Effector memory CD4-positive, alpha-beta T cell (primary cell): ENCODE results near the gene SGTA.

ENCODE experiments used
- DNase-seq, 3 donors: peaks; one replicate each; pipeline ENCODE4 v3.0.0-alpha.2; 2020
- H3K27ac ChIP-seq: 2 replicates; pipeline ENCODE4 v1.7.0; 2013; ENCODE audit warnings: mild to moderate bottlenecking, low read length, moderate library complexity; ENCODE audit not compliant: insufficient read depth, poor library complexity, severe bottlenecking
- H3K27me3 ChIP-seq: replicated peaks from 2 replicates; pipeline ENCODE4 v1.7.0; 2013; ENCODE audit warnings: mild to moderate bottlenecking, low read length; ENCODE audit not compliant: insufficient read depth, control insufficient read depth, poor library complexity, severe bottlenecking
- H3K36me3 ChIP-seq: 2 replicates; pipeline ENCODE4 v1.7.0; 2013; ENCODE audit warnings: mild to moderate bottlenecking, low read length, moderate library complexity; ENCODE audit not compliant: control insufficient read depth, insufficient read depth
- H3K4me1 ChIP-seq: 2 replicates; pipeline ENCODE4 v1.7.0; 2013; ENCODE audit warnings: low read length, mild to moderate bottlenecking; ENCODE audit not compliant: control insufficient read depth, insufficient read depth, poor library complexity, severe bottlenecking
- H3K4me3 ChIP-seq: 2 replicates; pipeline ENCODE4 v1.7.0; 2013; ENCODE audit warnings: low read length, low read depth, mild to moderate bottlenecking; ENCODE audit not compliant: insufficient read depth, poor library complexity, severe bottlenecking
- H3K9me3 ChIP-seq: 2 replicates; pipeline ENCODE4 v1.7.0; 2013; ENCODE audit warnings: mild to moderate bottlenecking, low read length, moderate library complexity; ENCODE audit not compliant: control insufficient read depth

SGTA gene

DNA sequence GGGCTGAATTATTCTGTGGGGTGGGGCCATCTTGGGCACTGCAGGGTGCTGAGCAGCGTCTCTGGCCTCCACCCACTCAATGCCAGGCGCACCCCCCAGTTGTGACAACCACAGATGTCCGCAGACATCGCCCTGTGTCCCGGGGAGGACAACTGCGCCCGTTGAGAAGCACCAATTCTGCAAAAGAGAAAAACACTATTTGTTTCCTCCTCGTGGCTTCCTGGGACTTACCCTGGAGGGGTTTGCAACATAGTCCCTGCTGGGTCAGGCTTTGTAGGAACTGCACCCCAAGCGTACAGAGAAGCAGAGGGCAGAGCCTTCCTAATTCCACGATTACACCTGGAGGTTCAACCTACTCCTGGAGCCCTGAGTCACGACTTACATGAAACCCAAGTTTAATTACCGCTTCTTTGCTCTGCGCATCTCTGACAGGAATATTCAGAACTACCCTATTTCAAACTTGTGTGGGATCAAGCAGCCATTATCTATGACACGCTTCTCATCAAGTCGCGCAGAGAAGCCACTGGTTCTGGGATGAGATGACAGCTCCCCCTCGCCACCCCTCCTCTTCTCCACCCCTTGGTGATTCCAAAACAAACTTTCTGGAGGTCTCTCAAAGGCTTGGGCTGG, 32.1 kb downstream of the SGTA start:
- Histone ChIP-seq H3K36me3 (peaks cover 17% of the 10 kb centered on the region), H3K27ac (no peak overlapping the region)

DNA sequence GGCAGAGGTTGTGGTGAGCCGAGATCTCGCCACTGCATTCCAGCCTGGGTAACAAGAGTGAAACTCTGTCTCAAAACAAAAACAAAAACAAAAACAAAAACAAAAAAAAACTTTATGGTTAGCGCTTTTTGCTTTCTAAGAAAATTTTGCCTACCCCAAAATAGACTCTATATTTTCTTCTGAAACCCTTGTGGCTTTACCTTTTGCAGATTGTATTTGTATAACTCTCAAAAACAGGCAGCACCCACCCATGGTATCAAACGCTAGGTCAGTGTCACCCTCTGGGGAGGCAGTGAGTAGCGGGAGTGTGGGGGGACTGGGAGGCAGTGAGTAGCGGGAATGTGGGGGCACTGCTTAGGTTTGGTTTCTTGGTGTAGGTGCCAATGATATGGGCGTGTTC, 35.7 kb downstream of the SGTA start:
- Histone ChIP-seq H3K36me3 (no peaks in the 10 kb centered on the region), H3K27me3 (no peaks in the 10 kb centered on the region), H3K27ac (no peak overlapping the region), H3K4me1 (peaks cover 2% of the 10 kb centered on the region), H3K9me3 (no peaks in the 10 kb centered on the region), H3K4me3 (no peak overlapping the region)
- DNase-seq, result no peak

More for the DNA sequence above, 32.1 kb downstream of the SGTA start:
- H3K4me1 ChIP-seq, result peaks cover 2% of the 10 kb centered on the region
- no peaks in the 10 kb centered on the region for H3K27me3 ChIP-seq
- no peaks in the 10 kb centered on the region for H3K9me3 ChIP-seq
- no peak for DNase-seq
- H3K4me3 ChIP-seq, result no peak overlapping the region

DNA sequence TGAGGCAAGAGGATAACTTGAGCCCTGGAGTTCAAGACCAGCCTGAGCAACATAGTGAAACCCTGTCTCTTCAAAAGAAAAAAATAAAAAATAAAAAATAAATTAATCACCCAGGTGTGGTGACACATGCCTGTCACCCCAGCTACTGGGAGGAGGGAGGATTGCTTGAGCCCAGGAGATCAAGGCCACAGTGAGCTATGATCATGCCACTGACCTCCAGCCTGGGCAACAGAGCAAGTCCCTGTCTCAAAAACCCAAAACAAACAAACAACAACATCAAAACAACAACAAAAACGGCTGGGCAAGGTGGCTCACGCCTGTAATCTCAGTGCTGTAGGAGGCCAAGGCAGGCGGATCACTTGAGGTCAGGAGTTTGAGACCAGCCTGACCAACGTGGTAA, 39.0 kb downstream of the SGTA start:
- H3K4me1 ChIP-seq, result peaks cover 6% of the 10 kb centered on the region
- H3K27me3 ChIP-seq, result no peaks in the 10 kb centered on the region
- no peak for DNase-seq

DNA sequence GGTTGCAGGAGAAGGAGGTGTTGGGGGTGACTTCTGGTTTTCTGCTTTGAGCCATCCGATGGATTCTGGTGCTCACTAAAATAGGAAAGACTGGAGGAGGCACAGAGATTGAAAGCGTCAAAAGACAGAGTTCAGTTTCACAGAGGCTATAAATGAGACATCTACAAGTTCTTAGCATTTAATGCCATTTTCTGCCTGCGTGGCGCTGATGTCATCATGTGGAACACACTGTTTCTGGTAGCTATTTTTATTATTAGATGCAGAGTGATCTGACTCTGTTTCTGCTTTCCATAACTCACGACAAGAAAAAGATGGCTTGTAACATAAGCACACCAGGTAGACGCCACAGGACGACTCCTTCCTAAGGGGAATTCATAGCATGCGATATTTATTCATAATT, 40.0 kb downstream of the SGTA start:
- Histone ChIP-seq H3K9me3 (no peaks in the 10 kb centered on the region), H3K4me1 (peaks cover 6% of the 10 kb centered on the region), H3K36me3 (no peaks in the 10 kb centered on the region), H3K27ac (no peak overlapping the region), H3K27me3 (no peaks in the 10 kb centered on the region), H3K4me3 (no peak overlapping the region)
- DNase-seq, result no peak

More for the DNA sequence above, 39.0 kb downstream of the SGTA start:
- Histone ChIP-seq H3K27ac (no peak overlapping the region), H3K9me3 (no peaks in the 10 kb centered on the region), H3K36me3 (no peaks in the 10 kb centered on the region), H3K4me3 (no peak overlapping the region)

DNA sequence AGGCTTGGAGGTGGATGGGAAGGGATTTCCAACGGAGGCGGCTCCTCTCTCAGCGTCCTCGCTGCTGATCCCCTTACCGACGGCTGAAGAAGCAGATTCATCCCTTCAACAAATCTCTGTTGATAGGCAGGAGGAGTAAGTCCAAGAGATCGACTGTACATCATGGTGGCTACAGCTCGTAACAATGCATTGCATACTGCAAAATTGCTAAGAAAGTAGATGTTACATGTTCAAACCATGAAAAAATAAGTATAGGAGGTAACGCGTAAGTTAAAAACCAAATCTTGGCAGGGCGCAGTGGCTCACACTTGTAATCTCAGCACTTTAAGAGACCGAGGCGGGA, 42.8 kb downstream of the SGTA start:
- Histone ChIP-seq H3K9me3 (no peaks in the 10 kb centered on the region), H3K27me3 (no peaks in the 10 kb centered on the region), H3K4me1 (peaks cover 6% of the 10 kb centered on the region), H3K36me3 (peaks cover 13% of the 10 kb centered on the region), H3K4me3 (no peak overlapping the region), H3K27ac (no peak overlapping the region)
- no peak for DNase-seq

DNA sequence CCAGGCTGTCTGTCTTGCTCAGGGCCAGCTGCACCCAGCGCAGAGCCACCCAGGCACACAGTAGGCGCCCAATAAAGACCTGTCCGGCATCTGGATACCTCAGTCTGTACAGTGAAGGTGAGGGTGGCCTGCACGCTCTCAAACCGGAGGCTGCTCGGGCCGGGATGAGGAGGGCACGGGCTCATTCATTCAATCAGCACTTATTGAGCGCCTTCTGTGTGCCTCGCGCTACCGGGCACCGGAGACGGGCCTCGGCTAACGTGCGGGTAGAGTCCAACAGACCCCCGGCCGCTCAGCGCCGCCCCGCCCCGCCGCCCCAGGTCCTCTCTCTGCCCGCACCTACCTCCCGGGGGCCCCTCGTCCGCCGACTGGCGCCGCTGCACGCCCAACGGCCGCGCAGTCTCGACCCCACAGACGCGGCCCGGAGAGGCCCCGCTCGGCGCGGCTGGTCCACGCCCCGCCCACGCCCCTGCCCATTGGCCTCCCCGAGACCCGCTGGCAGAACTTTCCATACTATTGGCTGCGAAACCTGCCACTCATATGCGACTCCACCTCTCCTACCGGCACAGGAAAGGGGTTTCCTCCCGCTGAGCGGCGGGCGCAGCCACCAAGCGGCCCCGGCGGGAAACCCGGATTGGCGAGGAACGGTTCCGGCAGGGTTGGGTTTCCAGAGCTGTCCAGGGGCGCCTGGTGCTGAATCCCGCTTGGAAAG, 43.3 kb downstream of the SGTA start, which contains the start of gene SLC39A3:
SLC39A3 (minus strand) TSS at position 416 of the 712 bp plus-strand sequence. CDS start 2,760 bp downstream, outside the sequence.
- Histone ChIP-seq H3K27me3 (no peaks in the 10 kb centered on the region), H3K36me3 (peaks cover 19% of the 10 kb centered on the region), H3K27ac (peak within 1 kb of the TSS; percentile 64), H3K4me3 (peak within 1 kb of the TSS; percentile 95), H3K4me1 (peaks cover 6% of the 10 kb centered on the region), H3K9me3 (no peaks in the 10 kb centered on the region)
- DNase-seq, result peak; percentile 94 to 99 (median 98)

DNA sequence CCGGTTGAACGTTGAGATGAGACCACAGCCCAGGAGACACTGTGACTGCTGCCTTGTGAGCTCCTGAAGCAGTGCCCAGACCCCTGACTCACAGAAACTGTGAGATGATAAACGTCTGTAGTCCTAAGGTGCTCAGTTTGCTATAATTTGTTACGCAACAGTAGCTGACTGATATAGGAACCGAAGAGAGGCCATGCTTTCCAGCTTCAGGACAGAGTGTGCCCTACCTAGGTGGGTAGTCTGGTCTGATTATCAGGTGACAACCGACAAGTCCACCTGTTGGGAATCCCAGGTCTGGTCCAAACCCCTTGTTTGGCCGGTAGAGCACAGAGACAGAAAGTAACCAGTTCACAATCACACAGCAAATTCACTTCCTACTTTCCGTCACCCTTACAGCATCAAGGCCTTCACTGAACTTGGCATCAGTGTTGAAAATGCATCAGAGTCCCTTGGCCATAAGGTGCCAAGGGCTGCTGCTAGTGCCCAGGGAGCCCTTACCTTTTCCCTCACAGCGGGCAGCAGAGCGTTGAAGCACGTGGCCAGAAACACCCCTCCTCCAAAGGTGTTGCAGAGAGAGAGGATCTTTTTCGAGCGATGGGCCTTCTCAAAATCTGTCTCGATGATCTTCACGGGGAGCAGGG, 46.4 kb downstream of the SGTA start:
- Histone ChIP-seq H3K4me1 (peaks cover 6% of the 10 kb centered on the region), H3K9me3 (no peaks in the 10 kb centered on the region), H3K27me3 (no peaks in the 10 kb centered on the region), H3K27ac (no peak overlapping the region), H3K4me3 (no peak overlapping the region), H3K36me3 (peaks cover 20% of the 10 kb centered on the region)
- no peak for DNase-seq

DNA sequence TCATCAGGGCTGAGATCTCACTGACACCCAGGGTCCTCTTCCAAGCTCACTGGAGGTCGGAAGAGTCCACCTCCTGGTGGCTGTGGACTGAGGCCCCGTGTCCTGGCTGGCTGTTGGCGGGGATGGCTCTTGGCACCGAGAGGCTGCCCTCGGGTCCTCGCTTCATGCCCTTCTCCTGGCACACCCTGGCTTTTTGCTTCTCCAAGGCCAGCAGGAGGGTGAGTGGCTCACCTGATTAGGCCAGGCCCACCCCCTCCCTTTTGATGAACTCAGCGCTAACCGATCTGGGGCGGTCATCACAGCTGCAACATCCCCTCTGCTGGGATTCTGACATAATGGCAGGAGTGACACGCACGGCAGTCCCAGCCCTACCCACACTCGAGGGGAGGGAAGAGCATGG, 47.7 kb downstream of the SGTA start:
- H3K4me3 ChIP-seq, result no peak overlapping the region
- H3K4me1 ChIP-seq, result peaks cover 6% of the 10 kb centered on the region
- no peaks in the 10 kb centered on the region for H3K9me3 ChIP-seq
- H3K27ac ChIP-seq, result no peak overlapping the region
- H3K27me3 ChIP-seq, result no peaks in the 10 kb centered on the region
- DNase-seq, result no peak
- H3K36me3 ChIP-seq, result peaks cover 20% of the 10 kb centered on the region

DNA sequence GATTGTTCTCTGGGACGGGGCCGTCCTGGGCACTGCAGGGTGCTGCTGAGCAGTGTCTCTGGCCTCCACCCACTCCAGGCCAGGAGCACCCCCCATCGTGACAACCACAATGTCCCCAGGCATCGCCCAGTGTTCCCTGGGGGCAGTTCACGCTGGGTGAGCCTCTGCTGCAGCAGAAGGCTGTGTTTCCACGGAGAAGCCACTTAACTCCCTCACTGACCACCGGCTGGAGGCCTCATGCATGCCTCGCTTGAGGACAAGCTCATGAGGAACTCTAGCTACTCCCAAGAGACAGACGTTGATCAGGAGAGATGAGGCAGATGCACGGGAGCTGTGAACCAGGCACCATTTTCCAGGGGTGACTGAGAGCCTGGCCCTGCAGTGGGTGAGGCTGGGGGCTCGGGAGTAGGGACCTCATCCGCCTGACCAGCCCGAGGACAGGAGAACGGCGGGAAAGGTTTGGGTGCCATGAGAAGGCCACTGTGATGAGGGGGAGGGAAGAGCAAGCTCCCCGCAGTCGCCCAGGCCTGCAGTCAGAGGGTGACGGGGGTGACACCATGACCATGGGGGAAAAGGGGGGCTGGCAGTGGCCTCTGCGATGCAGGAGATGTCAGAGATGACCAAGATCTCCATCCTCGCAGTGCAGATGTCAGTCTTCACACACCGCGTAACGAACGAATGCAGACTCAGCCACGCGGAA, 48.3 kb downstream of the SGTA start:
- H3K27me3 ChIP-seq, result no peaks in the 10 kb centered on the region
- H3K36me3 ChIP-seq, result peaks cover 20% of the 10 kb centered on the region
- H3K9me3 ChIP-seq, result no peaks in the 10 kb centered on the region
- H3K4me1 ChIP-seq, result peaks cover 6% of the 10 kb centered on the region
- DNase-seq, result no peak
- no peak overlapping the region for H3K4me3 ChIP-seq
- no peak overlapping the region for H3K27ac ChIP-seq
